NCI-H146 treated with DMSO at 0.1 percent for 48 hours (cell line): Measurements from ENCODE around the gene THAP8.

Experiments used
- DNase-seq: peaks from one replicate; lab custom pipeline; 2025; ENCODE audit not compliant: unreplicated experiment; lab: John Stamatoyannopoulos, UW

The THAP8 gene

GRCh38 chr19:35995048-35995993 is 58.8 kb downstream of the THAP8 start, which contains the start of gene SDHAF1:
Gene SDHAF1 (plus strand): TSS chr19:35995188. CDS start chr19:35995275, 87 bp downstream.
- peak; percentile 95 for DNase-seq

GRCh38 chr19:35993923-35994598 is 60.0 kb downstream of the THAP8 start:
- DNase-seq = no peak

- no peak for DNase-seq
Measured at GRCh38 chr19:35992907-35993765, 60.9 kb downstream of the THAP8 start.

GRCh38 chr19:35991731-35992450 is 62.2 kb downstream of the THAP8 start:
- no peak for DNase-seq

GRCh38 chr19:35990771-35991730 is 63.0 kb downstream of the THAP8 start:
- DNase-seq = no peak

- DNase-seq = no peak
Measured at GRCh38 chr19:35990156-35990555, 63.9 kb downstream of the THAP8 start.

GRCh38 chr19:35988824-35989223 is 65.3 kb downstream of the THAP8 start:
- no peak for DNase-seq

GRCh38 chr19:35987571-35987896 is 66.6 kb downstream of the THAP8 start:
- no peak for DNase-seq

- peak; percentile 39 for DNase-seq
Measured at GRCh38 chr19:35986664-35987570, 67.2 kb downstream of the THAP8 start.

- DNase-seq = no peak
Measured at GRCh38 chr19:35986111-35986510, 68.0 kb downstream of the THAP8 start.
